CMK (cell line): ENCODE data around the gene C2CD4D.
A peak's percentile ranks its signal among the peaks of the same experiment; 100 is the strongest.
"Not testable (repeated sequence)": the region's sequence is repeated elsewhere in the genome, so short reads cannot be mapped to it uniquely, and the experiment has no call there.

Experiments used
- DNase-seq: peaks from one replicate; pipeline ENCODE4 v3.0.0-alpha.2; 2010; ENCODE audit warnings: low read depth

Gene C2CD4D

GRCh38 chr1:151839457-151840403, at the start of gene C2CD4D:
TSS of gene C2CD4D (minus strand) at chr1:151839820. CDS start at chr1:151838989, 831 bp downstream.
- DNase-seq: no peak

DNA sequence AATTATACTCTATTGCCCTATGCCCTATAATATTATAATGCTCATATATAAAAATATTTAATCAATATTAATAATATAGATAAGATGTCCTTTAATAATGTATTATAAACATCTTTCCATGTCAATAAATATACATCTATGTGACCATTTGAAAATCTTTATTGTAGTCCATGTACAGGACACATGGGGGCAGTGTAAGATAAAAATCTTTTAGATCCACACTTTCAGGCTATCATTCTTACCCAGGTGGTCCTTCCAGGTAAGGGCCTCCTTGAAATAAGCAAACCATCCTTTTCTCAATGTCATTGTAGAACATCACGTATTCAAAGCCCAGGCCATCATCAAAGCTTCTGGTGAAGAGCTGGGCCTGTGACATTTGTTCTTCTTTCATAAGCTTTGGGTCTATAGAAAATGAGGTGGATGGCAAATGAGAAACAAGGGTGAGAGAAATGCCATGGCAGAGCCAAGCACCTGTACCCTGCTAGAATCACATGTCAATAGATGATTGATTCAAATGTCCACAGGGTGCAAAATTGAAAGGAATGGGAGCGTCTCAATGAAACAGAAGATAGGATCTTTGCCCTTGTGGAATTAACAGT, 49.5 kb upstream of the C2CD4D start:
- no peak for DNase-seq

DNA sequence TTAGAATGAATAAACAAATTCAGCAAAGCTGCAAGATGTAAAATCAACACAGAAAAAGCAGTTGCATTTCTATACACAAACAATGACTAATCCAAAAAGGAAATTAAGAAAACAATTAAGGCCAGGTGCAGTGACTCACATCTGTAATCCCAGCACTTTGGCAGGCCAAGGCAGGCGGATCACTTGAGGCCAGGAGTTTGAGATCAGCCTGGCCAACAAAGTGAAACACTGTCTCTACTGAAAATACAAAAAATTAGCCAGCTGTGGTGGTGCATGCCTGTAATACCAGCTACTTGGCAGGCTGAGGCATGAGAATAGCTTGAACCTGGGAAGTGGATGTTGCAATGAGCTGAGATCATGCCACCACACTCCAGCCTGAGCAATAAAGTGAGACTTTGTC, 47.4 kb upstream of the C2CD4D start:
- DNase-seq: no peak

DNA sequence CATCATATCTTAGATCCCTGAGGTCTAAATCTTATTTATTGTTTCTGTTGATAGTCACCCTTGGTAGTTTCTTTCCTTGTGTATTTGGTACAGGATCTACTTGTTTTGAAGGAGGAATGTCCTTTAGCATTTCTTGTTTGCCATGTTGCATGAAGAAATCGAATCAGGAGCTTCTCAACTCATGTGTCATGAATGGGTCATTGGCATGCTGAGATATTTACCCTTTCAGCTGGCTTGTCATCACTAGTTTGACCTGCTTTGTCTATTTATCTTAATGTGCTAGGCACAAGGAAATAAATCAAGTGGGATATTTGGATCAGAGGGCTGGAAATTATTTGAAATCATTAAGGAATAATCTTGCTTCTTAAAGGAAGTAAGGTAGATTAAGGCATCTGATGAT, 45.9 kb upstream of the C2CD4D start:
- no peak for DNase-seq

DNA sequence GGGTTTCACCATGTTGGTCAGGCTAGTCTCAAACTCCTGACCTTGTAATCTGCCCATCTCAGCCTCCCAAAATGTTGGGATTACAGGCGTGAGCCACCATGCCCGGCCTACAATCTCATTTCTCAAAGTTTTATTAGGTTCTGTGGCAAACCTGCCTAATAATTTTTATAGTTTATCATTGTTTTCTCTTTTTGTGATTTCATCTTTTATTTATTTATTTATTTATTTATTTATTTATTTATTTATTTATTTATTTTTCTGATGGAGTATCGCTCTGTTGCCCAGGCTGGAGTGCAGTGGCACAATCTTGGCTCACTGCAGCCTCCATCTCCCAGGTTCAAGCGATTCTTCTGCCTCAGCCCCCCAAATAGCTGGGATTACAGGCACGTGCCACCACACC, 45.3 kb upstream of the C2CD4D start:
- DNase-seq: not testable (repeated sequence)

DNA sequence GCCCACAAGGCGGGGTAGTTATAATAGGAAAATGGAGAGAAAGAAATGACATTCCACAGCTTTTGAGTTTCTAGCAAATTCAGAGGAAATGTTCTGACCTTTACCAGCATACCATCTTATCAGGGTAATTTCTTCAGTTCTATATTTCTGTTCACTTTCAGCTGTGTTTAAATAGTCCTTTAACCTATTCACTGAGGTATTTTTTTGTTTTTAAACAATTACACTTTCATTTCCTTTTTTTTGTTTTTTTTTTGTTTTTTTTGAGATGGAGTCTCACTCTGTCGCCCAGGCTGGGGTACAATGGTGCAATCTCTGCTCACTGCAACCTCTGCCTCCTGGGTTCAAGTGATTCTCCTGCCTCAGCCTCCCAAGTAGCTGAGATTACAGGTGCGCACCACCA, 44.8 kb upstream of the C2CD4D start:
- not testable (repeated sequence) for DNase-seq

GRCh38 chr1:151883898-151884297, 44.3 kb upstream of the C2CD4D start:
- DNase-seq: not testable (repeated sequence)

GRCh38 chr1:151882918-151883317, 43.3 kb upstream of the C2CD4D start:
- not testable (repeated sequence) for DNase-seq

- no peak for DNase-seq
These were observed 42.8 kb upstream of the C2CD4D start for GRCh38 chr1:151882466-151882865.

- DNase-seq: no peak
These were observed 41.9 kb upstream of the C2CD4D start for GRCh38 chr1:151881479-151881878.

GRCh38 chr1:151875419-151876097, 35.9 kb upstream of the C2CD4D start:
- no peak for DNase-seq

DNA sequence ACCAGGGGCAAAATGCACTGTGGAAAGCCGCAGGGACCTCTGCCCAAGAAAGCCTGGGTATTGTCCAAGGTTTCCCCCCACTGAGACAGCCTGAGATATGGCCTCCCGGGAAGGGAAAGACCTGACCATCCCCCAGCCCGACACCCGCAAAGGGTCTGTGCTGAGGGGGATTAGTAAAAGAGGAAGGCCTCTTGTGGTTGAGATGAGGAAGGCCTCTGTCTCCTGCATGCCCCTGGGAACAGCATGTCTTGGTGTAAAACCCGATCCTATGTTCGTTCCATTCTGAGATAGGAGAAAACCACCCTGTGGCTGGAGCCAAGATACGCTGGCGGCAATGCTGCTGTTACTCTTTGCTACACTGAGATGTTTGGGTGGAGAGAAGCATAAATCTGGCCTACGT, 33.2 kb upstream of the C2CD4D start:
- peak; percentile 51 for DNase-seq

- no peak for DNase-seq
These were observed 31.8 kb upstream of the C2CD4D start for GRCh38 chr1:151871284-151872030.

DNA sequence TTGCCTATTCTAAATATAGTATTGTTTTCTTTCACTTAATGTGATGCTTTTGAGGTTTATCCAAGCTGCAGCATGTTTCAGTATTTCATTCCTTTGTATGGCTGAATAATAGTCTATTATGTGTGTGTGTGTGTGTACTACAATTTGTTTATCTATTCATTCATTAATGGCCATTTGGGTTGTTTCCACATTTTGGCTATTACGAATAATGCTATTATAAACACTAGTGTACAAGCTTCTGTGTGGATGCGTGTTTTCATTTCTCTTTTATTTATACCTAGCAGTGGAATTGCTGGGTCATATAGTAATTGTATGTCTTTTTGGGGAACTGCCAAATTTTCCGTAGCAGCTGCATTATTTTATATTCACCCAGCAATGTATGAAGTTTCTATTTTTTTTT, 28.9 kb upstream of the C2CD4D start:
- DNase-seq: no peak

DNA sequence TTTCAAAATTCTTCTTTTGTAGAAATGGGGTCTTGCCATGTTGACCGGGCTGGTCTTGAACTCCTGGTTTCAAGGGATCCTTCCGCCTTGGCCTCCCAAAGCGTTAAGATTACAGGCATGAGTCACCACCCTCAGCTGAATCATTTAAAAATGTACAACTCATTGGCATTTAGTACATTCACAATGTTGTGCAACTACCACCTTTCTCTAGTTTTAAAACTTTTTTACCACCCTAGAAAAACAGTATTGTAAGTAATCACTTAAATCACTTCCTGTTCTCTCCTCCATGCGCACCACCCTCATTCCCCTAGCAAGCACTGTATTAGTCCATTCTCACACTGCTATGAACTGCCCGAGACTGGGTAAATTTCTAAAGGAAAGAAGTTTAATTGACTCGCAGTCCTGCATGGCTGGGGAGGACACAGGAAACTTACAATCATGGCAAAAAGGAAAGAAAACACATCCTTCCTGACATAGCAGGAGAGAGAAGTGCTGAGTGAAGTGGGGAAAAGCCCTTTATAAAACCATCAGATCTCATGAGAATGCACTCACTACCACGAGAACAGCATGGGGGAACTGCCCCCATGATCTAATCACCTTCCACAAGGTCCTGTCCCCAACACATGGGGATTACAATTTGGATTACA, 28.3 kb upstream of the C2CD4D start:
- DNase-seq: no peak

DNA sequence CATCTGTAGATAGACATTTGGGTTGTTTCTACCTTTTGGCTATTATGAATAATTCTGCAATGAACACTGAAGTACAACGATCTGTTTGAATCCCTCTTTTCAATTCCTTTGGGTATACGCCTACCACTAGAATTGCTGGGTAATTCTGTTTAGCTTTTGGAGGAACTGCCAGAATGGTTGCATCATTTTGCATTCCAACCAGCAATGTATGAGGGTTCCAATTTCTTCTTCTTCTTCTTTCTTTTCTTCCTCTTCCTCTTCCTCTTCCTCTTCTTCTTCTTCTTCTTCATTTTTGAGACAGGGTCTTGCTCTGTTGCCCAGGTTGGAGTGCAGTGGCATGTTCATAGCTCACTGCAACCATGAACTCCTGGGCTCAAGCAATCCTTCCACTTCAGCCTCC, 27.7 kb upstream of the C2CD4D start:
- no peak for DNase-seq

DNA sequence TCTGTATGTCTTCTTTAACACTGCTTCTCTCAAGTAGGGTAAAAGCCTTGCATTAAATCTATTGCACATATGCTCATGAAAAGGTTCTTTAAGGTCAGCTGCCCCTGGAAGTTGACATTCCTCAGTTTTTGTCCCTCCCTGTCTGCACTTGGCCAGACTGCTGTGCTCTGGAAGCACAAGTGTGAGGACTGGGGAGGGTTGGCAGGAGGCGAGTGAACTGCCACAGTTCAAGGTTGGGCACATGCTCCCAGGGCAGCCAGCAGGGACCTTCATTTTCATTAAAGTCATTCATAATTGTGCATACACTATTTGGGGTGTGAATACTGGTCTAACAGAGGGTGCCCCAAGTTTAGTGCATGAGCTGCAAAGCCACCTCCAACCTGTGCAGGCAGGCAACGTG, 24.8 kb upstream of the C2CD4D start:
- DNase-seq: no peak

DNA sequence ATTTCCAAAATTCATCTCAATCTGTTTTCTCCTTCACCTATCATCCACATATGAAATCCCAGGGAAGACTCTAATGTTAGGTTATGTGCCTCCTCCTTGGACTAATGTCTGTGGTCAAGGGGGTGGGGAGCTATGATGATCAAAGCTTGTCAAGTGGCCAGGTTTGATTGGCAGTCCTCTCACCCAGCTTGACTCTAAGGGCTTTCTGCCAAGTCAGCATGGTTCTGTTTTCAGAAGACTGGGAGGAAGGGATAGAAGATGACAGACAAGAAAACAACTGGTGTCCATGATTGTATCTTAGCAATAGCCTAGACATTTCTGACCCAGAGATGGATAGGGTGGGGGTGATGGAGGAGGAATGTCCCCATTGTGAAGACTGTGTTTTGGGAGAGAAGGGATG, 23.0 kb upstream of the C2CD4D start:
- no peak for DNase-seq

DNA sequence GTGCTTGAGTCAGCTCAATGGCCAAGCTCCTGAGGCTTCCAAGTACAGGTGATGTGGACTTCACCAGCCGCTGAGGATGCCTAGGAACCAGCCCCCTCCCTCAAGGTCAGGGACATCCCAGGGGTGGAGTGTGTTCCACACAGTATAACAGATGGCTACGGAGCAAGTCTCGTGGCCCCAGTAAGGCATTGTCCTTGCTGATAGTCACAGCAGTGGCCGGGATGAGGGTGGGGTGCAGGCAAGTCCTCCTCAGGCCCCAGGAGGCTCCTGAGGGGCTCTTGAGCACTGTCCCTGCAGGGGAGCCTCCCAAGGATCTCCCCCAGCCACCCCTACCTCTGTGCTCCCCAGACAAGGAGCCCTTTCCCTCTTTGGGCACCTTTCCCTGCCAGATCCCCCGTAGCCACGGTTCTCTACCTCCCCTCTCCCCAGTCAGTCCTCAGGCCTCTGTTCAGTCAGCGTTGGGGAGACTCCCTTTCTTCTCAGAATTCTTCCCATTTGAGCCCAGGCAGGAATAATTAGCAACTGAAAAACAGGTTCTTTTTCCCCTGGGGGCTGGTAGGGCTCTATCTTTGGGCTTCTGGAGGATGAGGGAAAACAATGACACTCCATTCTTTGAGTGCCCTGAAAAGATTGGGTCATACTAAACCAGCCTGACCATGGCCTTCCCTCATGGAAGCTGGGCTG, 21.0 kb upstream of the C2CD4D start:
- DNase-seq: no peak

DNA sequence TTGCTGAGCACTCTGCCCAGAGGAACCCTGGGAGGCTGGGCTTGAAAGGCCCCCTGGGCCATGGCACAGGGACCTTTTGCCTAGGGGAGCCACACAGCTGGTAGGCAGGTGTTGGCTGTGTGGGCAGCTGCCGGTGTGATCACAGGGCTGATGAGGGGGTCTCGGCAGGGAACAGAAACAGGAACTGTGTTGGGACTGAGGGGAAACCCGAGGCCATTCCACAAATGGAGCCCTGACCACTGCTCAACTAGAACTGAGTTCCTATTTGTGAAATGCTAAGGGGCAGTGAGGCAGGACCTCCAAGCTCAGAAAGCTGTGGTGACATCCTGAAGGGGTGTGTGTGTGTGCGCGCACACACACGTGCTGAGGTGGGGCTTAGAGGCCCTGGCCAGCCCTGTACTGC, 20.3 kb upstream of the C2CD4D start:
- no peak for DNase-seq
